GM21529 (cell line): ENCODE data around the gene DCX.
"Not testable (repeated sequence)": the region's sequence is repeated elsewhere in the genome, so short reads cannot be mapped to it uniquely, and the experiment has no call there.

Experiments
- ATAC-seq: cut with Tn5 transposase; IDR thresholded peaks from one replicate; pipeline ENCODE4 v1.9.1; 2021; ENCODE audit not compliant: unreplicated experiment

The DCX gene

DNA sequence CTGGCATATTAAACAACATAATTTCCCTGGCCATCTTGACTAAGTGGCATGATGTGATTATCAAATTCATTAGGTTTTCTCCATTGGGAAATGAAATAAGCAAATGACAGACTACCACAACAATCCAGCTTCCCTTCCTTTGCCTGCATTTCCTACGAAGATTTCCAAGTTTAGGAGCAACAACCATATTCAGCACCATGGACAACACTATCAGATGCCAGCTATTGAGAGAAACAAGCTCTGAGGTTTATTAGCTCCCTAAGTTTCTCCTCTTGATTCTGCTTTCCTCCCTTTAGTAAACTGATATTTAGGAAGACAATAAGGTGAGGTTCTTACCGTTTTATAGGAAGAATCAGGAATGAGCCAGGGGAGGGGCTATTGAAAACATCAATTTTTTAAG, 36.2 kb downstream of the DCX start:
- no peak for ATAC-seq

GRCh38 chrX:111372086-111372485, 39.9 kb downstream of the DCX start:
- no peak for ATAC-seq

- no peak for ATAC-seq
Measured at GRCh38 chrX:111365770-111366325, 46.1 kb downstream of the DCX start.

DNA sequence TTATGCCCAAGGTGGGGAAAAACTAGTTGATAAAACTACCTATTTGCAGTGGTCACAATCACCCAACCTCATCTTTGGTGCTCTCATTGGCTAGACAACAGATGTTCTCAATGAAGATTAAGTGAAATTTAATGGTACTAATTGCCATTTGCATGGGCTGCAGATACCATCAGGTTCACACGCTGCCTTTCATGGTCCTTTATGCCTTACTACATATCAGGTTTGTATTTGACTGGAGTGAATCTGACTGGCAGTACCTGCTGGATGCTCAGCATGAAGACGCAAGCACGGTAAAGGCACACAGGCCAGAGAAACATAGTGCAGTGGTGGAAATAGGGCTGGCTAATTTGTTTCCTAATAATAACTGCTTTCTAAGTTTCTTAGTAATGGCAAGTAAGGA, 48.3 kb downstream of the DCX start:
- ATAC-seq: no peak

DNA sequence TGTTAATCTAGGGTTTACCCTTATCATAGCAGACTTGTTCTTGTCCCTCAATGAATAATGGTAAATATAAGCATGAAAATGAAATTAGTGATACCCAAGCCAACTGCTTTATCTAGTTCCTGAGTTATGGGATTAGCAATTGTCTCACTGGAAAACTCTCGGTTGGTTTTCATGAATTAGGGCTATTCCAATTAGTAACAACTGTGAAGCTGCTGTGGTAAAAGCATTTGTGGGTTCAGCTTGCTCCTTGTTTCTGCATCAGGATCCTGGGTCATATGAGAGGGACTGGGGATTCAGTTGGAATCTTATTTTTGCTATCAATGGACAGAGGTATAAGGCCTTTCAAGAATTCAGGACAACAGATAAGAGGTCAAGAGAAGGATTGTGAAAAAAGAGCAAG, 50.2 kb downstream of the DCX start:
- ATAC-seq: no peak

DNA sequence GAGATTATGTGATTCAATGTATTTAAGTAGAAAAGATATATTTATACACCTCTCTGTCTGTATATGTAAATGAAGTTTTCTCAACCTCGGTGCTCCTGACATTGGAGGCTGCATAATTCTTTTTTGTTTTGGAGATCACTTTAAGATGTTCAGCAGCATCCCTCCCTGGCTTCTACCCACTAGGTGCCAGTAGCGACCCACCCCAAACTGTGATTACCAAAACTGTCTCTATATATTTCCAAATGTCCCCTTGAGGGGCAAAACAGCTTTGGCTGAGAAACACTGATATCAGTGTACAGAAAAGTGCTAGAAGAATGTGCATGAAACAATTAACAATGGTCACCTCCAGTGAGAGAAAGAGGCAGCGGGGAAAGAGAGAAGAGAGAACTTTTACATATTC, 51.2 kb downstream of the DCX start:
- ATAC-seq: no peak

- ATAC-seq: no peak
Measured at GRCh38 chrX:111355523-111356115, 56.4 kb downstream of the DCX start.

- ATAC-seq: no peak
Measured at GRCh38 chrX:111354496-111354895, 57.5 kb downstream of the DCX start.

DNA sequence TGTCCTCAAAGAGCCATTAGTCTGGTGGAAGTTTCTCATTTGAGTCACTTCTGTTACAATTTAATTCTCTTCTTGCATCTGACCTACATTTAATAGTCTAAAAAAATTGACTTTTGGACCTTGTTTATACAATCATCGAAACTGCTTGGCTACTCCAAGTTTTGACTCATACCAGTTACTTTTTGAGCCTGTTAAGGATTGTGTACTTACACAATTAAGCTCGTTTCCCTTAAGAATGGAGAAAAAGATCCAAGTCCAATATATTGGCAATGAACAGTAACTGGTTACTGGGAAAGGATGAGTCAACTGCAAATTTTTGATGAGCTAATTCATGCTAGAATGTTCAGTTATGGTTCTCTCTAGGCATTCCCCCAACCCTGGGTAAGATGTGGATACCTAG, 58.2 kb downstream of the DCX start:
- no peak for ATAC-seq

GRCh38 chrX:111352424-111352823, 59.6 kb downstream of the DCX start:
- ATAC-seq: no peak

GRCh38 chrX:111349934-111350333, 62.1 kb downstream of the DCX start:
- no peak for ATAC-seq

GRCh38 chrX:111349101-111349500, 62.9 kb downstream of the DCX start:
- no peak for ATAC-seq

GRCh38 chrX:111348429-111348828, 63.6 kb downstream of the DCX start:
- no peak for ATAC-seq

DNA sequence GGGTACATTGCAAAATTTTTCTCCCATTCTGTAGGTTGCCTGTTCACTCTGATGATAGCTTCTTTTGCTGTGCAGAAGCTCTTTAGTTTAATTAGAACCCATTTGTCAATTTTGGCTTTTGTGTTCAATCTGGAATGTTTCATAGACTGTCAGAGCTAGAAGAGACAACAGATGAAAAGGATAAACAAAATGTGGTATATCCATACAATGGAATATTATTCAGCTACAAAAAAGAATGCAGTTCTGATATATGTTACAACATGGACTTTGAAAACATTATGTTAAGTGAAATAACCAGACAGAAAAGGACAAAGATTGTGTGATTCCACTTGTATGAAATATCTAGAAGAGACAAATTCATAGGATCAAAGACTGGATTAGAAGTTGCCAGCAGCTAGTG, 65.8 kb downstream of the DCX start:
- ATAC-seq: not testable (repeated sequence)

- no peak for ATAC-seq
Measured at GRCh38 chrX:111340054-111340453, 71.9 kb downstream of the DCX start.

DNA sequence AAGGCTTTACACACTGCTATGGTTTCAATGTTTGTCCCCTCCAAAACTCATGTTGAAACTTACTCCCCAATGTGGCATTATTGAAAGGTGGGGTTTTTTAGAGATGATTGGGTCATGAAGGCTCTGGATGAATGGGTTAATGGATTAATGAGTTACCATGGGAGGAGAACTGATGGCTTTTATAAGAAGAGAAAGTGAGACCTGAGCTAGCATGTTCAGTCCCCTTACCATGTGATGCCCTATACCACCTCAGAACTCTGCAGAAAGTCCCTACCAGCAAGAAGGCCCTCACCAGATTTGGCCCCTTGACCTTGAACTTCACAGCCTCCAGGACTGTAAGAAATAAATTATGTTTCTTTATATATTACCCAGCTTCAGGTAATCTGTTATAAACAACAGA, 72.8 kb downstream of the DCX start:
- ATAC-seq: no peak

DNA sequence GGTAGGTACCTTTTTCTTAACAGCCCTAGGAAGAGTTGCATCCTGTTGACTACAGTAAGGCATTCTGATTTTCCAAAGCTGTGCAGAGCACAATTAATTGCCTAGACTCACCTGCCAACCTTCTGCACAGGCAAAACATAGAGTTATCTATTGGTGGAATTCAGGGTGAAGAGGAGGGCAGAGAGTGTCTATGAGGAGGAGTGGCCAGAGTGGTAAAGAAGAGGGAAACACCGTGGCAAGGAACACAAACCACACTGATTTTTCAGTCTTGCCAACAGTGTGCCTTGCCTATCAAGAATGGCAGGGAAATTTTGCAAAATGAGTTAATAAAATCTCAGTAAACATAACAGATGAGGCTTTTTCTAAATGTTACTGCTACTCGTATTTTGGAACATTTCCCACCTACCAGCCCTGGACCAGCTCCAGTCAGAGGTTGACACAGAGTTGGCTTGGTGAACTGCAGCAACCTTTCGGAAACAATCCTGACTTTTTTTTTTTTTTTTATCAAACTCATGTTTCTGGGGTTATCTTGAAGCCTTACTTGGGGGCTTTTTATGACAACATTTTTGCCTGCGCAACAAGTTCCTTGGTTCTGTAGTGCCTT, 73.8 kb downstream of the DCX start:
- ATAC-seq: no peak

DNA sequence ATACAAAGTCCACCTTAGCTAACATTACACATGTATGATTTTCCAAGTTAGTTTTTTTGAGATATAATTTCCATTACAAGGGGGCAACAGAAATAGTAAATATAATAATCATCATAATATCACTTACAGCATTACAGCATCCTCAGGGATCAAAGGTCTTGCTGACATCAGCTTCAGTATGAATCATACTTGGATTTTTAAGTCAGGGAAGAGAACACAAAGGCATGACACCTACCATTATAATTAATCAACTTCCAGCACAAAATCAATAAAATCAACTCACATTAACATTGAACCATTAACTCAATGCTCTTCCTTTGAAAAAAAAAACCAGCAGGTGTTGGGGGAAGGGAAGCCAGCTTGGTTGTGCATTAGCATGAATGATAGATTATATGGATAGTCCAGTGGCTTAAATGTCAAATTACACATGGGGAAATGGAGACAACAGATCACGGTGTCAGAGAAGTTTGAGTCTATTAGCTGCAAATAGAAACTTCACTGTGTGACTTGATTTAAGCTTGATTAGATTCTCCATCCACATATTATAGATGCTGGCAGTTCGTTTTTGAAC, 74.8 kb downstream of the DCX start:
- ATAC-seq: no peak

GRCh38 chrX:111336141-111336540, 75.9 kb downstream of the DCX start:
- ATAC-seq: no peak

GRCh38 chrX:111329370-111329769, 82.6 kb downstream of the DCX start:
- no peak for ATAC-seq

- no peak for ATAC-seq
Measured at GRCh38 chrX:111328858-111329257, 83.1 kb downstream of the DCX start.

GRCh38 chrX:111322231-111322855, 89.6 kb downstream of the DCX start:
- no peak for ATAC-seq
